CD4-positive, alpha-beta T cell treated with Interleukin-6 at 100 ng/mL for 8 hours (primary cell): Measurements from ENCODE around the gene RBFA.
"Not testable (repeated sequence)": the region's sequence is repeated elsewhere in the genome, so short reads cannot be mapped to it uniquely, and the experiment has no call there.

Experiments
- DNase-seq: peaks from one replicate; pipeline ENCODE4 v3.0.0-alpha.2; 2020; ENCODE audit warnings: mixed read lengths, low spot score

RBFA gene, protein sequence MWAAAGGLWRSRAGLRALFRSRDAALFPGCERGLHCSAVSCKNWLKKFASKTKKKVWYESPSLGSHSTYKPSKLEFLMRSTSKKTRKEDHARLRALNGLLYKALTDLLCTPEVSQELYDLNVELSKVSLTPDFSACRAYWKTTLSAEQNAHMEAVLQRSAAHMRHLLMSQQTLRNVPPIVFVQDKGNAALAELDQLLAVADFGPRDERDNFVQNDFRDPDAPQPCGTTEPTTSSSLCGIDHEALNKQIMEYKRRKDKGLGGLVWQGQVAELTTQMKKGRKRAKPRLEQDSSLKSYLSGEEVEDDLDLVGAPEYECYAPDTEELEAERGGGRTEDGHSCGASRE

GRCh38 chr18:80034068-80034851 is at the start of gene RBFA:
Gene RBFA (plus strand): TSS chr18:80034434. CDS start chr18:80034496, 62 bp downstream.
- peak; percentile 99 for DNase-seq

DNA sequence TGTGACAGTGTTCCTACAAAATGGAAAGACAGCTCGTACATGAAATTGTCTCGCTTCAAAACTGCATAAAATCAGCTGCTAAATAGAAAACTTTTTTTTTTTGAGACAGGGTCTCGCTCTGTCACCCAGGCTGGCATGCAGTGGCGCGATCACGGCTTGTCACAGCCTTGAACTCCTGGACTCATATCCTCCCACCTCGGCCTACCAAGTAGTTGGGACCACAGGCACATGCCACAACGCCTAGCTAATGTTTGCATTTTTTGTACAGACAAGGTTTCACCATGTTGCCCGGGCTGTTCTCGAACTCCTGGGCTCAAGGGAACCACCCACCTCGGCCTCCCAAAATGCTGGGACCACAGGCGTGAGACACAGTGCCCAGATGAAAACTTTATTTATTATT is 49.1 kb upstream of the RBFA start:
- no peak for DNase-seq

GRCh38 chr18:79986726-79987125 is 47.5 kb upstream of the RBFA start:
- no peak for DNase-seq

DNA sequence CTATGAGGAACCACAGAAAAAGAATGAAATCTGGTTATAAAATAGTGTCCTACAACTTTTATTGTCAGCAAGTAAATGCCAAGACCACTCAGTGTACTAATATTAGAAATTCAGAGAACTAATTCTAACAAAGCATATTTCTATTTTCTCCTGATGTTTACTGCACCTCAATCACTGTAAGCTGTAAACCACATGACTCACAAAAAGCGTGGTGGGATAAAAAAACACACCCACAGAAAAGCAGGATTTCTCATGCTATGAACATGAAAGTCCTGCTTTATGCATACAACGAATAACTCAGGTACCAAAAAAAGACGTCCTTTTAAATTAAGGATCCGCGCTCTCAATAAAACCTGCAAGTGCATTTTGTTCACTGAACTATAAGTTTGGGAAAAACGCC is 46.7 kb upstream of the RBFA start:
- DNase-seq = no peak

DNA sequence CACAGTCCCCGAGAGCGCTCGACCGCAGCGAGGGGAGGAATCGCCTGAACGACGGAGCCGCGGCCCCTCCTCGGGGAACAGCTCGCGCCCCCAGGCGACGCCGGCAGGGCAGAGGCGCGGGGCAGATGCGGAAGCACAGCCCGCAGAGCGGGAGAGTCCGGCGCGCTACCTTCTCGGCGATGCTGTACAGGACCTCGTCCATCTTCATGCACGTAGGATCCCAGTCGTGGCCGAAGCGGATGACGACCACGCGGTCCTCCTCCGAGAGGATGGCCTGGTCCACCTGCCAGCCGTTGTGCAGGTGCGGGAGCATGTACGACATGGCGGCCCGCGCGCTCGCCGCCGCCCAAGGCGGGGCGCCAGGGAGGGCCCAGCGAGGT is 46.2 kb upstream of the RBFA start:
- peak; percentile 46 for DNase-seq

DNA sequence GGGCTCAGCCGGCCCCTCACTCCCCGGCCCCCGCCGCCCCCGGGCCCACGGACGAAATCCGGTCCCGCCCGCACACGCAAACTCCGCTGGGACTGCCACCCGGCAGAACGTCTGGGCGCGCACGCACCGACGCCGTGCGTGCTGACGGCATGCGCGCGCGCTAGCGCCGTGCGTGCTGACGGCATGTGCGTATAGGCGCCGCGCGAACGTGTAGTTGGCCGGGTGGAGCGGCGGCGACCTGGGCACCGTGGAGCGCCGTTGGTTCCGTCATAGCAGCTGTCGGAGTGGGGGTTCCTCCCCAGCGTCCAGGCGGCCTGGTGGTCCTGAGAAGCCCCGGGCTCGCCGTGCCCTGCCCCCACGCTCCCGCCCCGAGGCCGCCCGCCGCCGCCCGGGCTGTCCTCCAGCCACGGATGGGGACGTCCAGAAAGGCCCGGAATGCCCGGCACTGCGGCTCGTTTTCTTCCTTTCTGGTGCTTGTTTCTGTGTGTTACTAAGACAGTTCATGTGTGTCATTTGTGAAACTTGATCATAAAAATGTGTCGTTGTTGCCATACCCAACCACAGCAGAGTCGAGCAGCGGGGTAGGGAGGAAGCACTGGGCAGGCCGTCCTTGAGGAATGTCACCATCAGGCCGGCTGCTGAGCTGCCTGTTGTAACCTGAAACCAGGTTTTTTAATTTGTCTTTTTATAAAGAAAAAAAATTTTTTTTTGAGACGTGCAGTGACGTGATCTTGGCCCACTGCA is 45.6 kb upstream of the RBFA start, which contains the start of gene TXNL4A:
TXNL4A (minus strand) TSS at position 113 of the 744 bp plus-strand sequence. CDS start 171 bp downstream, outside the sequence.
- peak; percentile 80 for DNase-seq

- no peak for DNase-seq
These were observed 45.1 kb upstream of the RBFA start for GRCh38 chr18:79989195-79989497.

- DNase-seq = no peak
These were observed 42.7 kb upstream of the RBFA start for GRCh38 chr18:79991494-79991893.

- DNase-seq = not testable (repeated sequence)
These were observed 34.5 kb upstream of the RBFA start for GRCh38 chr18:79999701-80000100.

GRCh38 chr18:80000877-80001276 is 33.4 kb upstream of the RBFA start:
- DNase-seq = no peak

DNA sequence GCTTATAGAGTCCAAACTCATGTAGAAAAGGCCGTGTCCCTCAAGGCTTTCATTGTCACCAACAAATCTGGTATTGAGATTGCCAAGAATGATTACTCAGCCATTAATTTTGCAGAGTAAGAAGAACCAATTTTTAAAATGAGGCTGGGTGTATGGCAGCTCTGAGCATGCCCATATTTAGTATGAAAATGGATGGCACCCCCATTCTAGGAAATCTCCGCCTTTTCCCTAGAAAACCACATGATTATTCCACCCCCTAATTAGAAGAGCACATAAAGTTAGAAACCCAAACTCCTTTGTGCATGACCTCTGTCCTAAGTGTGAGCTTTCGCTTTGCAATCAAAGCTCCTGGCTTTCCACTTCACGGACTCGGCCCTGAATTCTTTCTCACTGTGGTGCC is 31.8 kb upstream of the RBFA start:
- no peak for DNase-seq

GRCh38 chr18:80004600-80005342 is 29.5 kb upstream of the RBFA start:
- no peak for DNase-seq

DNA sequence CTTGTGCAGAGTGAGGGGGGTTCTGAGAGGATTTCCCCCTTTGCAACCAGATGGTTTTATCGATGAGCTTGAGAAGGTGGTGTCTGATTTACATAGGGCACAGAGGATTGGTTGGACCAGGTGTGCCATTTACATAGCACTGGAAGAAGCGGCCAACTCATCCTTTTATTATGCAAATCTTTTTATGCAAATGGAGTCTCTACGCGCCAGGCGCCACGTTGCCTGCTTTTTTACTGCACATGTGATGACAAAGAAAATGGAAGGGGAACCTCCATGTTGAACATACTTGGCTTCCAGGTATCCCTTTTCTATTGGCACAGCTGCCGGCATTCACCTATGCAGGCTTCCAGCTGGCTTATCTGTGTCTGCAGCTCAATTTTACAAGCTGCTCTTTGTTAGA is 27.5 kb upstream of the RBFA start:
- DNase-seq = no peak

- no peak for DNase-seq
These were observed 24.3 kb upstream of the RBFA start for GRCh38 chr18:80009661-80010550.

DNA sequence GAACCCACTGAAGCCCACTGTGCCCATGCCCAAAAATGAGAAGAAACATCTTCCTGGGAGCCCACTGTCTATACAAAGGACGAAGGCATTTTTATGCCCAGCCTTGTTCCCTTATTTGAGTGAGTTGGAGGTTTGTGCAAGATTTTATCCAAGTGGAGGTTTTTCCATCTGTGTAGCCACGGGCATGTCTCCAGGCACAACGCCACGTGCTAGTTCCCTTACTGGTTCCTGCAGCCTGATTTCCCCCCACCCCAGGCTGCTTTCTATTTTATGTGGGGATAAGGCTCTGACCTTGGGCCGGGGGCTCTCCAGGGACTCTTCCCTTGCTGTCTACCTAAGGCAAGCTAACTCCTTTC is 23.7 kb upstream of the RBFA start:
- DNase-seq = no peak

GRCh38 chr18:80011496-80012137 is 22.6 kb upstream of the RBFA start:
- DNase-seq = not testable (repeated sequence)

- no peak for DNase-seq
These were observed 21.5 kb upstream of the RBFA start for GRCh38 chr18:80012714-80013113.

GRCh38 chr18:80022613-80023012 is 11.6 kb upstream of the RBFA start:
- DNase-seq = no peak

DNA sequence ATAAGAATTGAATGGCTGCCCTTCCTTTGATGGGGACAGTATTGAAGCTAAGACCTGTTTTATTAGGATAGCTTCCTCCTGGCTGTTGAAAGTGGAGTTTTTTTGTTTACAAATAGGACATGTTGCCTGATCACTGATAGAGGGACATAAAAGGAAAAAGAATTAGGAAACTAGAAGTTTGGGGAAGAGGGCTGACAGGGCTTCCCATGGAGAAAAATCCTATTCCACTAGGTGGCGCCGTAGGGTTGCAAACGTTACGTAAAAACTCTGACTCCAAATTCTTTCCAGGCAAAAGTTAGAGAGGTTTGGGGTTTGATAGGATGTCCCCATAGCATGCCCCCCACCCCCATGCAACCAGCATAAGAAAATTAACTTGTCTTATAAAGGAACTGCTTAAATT is 11.1 kb upstream of the RBFA start:
- DNase-seq = no peak

- DNase-seq = no peak
These were observed 7.9 kb upstream of the RBFA start for GRCh38 chr18:80026363-80026762.

DNA sequence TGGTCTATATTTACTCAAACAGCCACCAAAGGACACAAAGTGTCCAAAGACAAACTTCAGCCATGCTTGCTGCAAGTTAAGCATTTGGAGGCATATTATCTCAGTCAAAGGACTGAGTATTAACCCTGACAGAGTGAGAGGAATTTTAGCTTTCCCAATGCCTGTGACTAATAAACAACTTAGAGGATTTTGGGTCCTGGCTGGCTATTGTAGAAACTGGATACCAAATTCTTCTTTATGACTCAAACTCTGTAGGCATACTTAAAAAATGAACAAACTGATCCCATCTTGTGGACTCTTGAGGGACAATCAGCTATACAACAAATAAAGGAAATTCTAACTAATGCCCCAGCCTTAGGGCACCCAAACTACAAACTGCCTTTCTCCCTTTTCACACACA is 6.5 kb upstream of the RBFA start:
- not testable (repeated sequence) for DNase-seq
